IMR-90 (cell line): ENCODE results near the gene BSPRY. TPM values are rescaled to one million over a fixed set of nuclear protein-coding genes. Genes with fewer than 3 reads are reported as not detected.

ENCODE experiments used
- ATAC-seq: fragments of 200-7000 bp; cut with Tn5 transposase; 2 replicates; pipeline ENCODE4 v1.9.1; 2020; ENCODE audit warnings: low read depth, mild to moderate bottlenecking, moderate library complexity
- BruUV-seq: library from RNA; stranded (reverse); fragments of 400-500 nt; replicated peaks from 2 replicates; lab custom pipeline; 2021; lab: Mats Ljungman, UMichigan
- CTCF ChIA-PET: fragments of 300-600 bp; formaldehyde crosslinking; extraction: SDS; loops from one replicate; lab custom pipeline; 2021; ENCODE audit warnings: antibody characterized with exemption; lab: Yijun Ruan, JAX
- POLR2A ChIA-PET: fragments of 300-600 bp; sonication (Branson Sonifier 250); formaldehyde crosslinking; loops from one replicate; lab custom pipeline; 2022; ENCODE audit warnings: antibody characterized with exemption; ENCODE audit not compliant: unreplicated experiment; lab: Charles Lee
- DNase-seq: peaks from one replicate; pipeline ENCODE4 v3.0.0; 2013
- H2AFZ ChIP-seq: replicated peaks from 2 replicates; pipeline ENCODE3; 2013; ENCODE audit warnings: low read length, mild to moderate bottlenecking; ENCODE audit not compliant: poor library complexity
- H2AK5ac ChIP-seq: 2 replicates; pipeline ENCODE4 v1.6.1; 2013; ENCODE audit warnings: low read depth, low read length, inconsistent platforms
- H2AK9ac ChIP-seq: replicated peaks from 2 replicates; pipeline ENCODE3; 2013; ENCODE audit warnings: mild to moderate bottlenecking, low read depth, low read length, moderate library complexity; ENCODE audit not compliant: poor library complexity
- H2BK120ac ChIP-seq: 2 replicates; pipeline ENCODE4 v1.6.1; 2013; ENCODE audit warnings: low read depth, low read length, inconsistent platforms
- H2BK15ac ChIP-seq: 3 replicates; pipeline ENCODE4 v1.6.1; 2013; ENCODE audit warnings: low read depth, low read length, inconsistent platforms
- H2BK20ac ChIP-seq: 2 replicates; pipeline ENCODE4 v1.6.1; 2013; ENCODE audit warnings: low read depth, mild to moderate bottlenecking, inconsistent platforms, low read length, moderate library complexity
- H2BK5ac ChIP-seq: 2 replicates; pipeline ENCODE4 v1.6.1; 2013; ENCODE audit warnings: mild to moderate bottlenecking, low read depth, low read length, inconsistent platforms; ENCODE audit not compliant: poor library complexity, severe bottlenecking
- H3K14ac ChIP-seq: replicated peaks from 2 replicates; pipeline ENCODE4 v1.6.1; 2013; ENCODE audit warnings: low read depth, low read length, inconsistent platforms
- H3K18ac ChIP-seq: 2 replicates; pipeline ENCODE4 v1.6.1; 2013; ENCODE audit warnings: low read depth, low read length, control low read depth
- H3K23ac ChIP-seq: 2 replicates; pipeline ENCODE4 v1.6.1; 2013; ENCODE audit warnings: low read depth, low read length, inconsistent platforms
- H3K27ac ChIP-seq: 2 replicates; pipeline ENCODE4 v1.5.1; 2013; ENCODE audit warnings: mild to moderate bottlenecking, control low read depth, low read length; ENCODE audit not compliant: insufficient read depth
- H3K27me3 ChIP-seq: 2 replicates; pipeline ENCODE4 v1.6.1; 2013; ENCODE audit warnings: low read length; ENCODE audit not compliant: control insufficient read depth, insufficient read depth
- H3K36me3 ChIP-seq: 2 replicates; pipeline ENCODE4 v1.6.1; 2013; ENCODE audit warnings: low read length, mixed read lengths; ENCODE audit not compliant: control insufficient read depth, insufficient read depth
- H3K4ac ChIP-seq: 2 replicates; pipeline ENCODE4 v1.6.1; 2013; ENCODE audit warnings: low read depth, low read length, inconsistent platforms
- H3K4me1 ChIP-seq: 2 replicates; pipeline ENCODE4 v1.6.1; 2013; ENCODE audit warnings: low read length, mixed read lengths; ENCODE audit not compliant: control insufficient read depth, insufficient read depth
- H3K4me2 ChIP-seq: 2 replicates; pipeline ENCODE4 v1.6.1; 2013; ENCODE audit warnings: low read depth, mild to moderate bottlenecking, control low read depth, low read length, moderate library complexity
- H3K4me3 ChIP-seq: 2 replicates; pipeline ENCODE4 v1.5.1; 2013; ENCODE audit warnings: low read depth, mild to moderate bottlenecking, control low read depth, low read length, moderate library complexity; ENCODE audit not compliant: insufficient read depth
- H3K56ac ChIP-seq: 2 replicates; pipeline ENCODE4 v1.6.1; 2013; ENCODE audit warnings: low read length, inconsistent platforms; ENCODE audit not compliant: insufficient read depth; ENCODE audit errors: extremely low read depth
- H3K79me1 ChIP-seq, 2 experiments: 2 replicates each; pipeline ENCODE4 v1.6.1; 2013; ENCODE audit warnings: low read length in 2 of 2, inconsistent platforms in 1 of 2, low read depth in 1 of 2
- H3K9ac ChIP-seq: 2 replicates; pipeline ENCODE4 v1.6.1; 2013; ENCODE audit warnings: low read depth, low read length, control low read depth
- H3K9me1 ChIP-seq: 2 replicates; pipeline ENCODE4 v1.6.1; 2013; ENCODE audit warnings: low read length, inconsistent platforms; ENCODE audit not compliant: insufficient read depth
- H3K9me3 ChIP-seq: 2 replicates; pipeline ENCODE4 v1.6.1; 2013; ENCODE audit warnings: low read length; ENCODE audit not compliant: control insufficient read depth, insufficient read depth
- H4K20me1 ChIP-seq: 2 replicates; pipeline ENCODE4 v1.6.1; 2013; ENCODE audit warnings: low read length, inconsistent platforms; ENCODE audit not compliant: insufficient read depth
- H4K5ac ChIP-seq: 2 replicates; pipeline ENCODE4 v1.6.1; 2013; ENCODE audit warnings: mild to moderate bottlenecking, low read depth, low read length, control low read depth
- H4K8ac ChIP-seq, 2 experiments: 2 replicates each; pipeline ENCODE4 v1.6.1; 2013; ENCODE audit warnings: low read depth in 2 of 2, low read length in 2 of 2, control low read depth in 1 of 2, inconsistent platforms in 1 of 2
- H4K91ac ChIP-seq: 2 replicates; pipeline ENCODE4 v1.6.1; 2013; ENCODE audit warnings: low read depth, low read length, inconsistent platforms; ENCODE audit not compliant: insufficient read depth
- CEBPB ChIP-seq: IDR thresholded peaks from 2 replicates; pipeline ENCODE4 v1.6.1; 2012; ENCODE audit warnings: low read depth, low read length, improper control_type of control experiment
- CHD1 ChIP-seq: IDR thresholded peaks from 2 replicates; pipeline ENCODE4 v1.6.1; 2012; ENCODE audit warnings: low read depth, low read length, improper control_type of control experiment
- ELK1 ChIP-seq: fragments of 150-350 bp; IDR thresholded peaks from 2 replicates; pipeline ENCODE4 v1.6.1; 2016; ENCODE audit warnings: low read depth, mild to moderate bottlenecking, low read length, moderate library complexity, borderline replicate concordance
- FOS ChIP-seq: fragments of 150-350 bp; IDR thresholded peaks from 2 replicates; pipeline ENCODE4 v1.6.1; 2016; ENCODE audit warnings: low read depth, low read length
- MAFK ChIP-seq: IDR thresholded peaks from 2 replicates; pipeline ENCODE4 v1.6.1; 2012; ENCODE audit warnings: low read depth, low read length, improper control_type of control experiment
- MXI1 ChIP-seq: IDR thresholded peaks from 2 replicates; pipeline ENCODE4 v1.6.1; 2012; ENCODE audit warnings: low read depth, mild to moderate bottlenecking, low read length, moderate library complexity, borderline replicate concordance
- NFE2L2 ChIP-seq: fragments of 150-350 bp; IDR thresholded peaks from 2 replicates; pipeline ENCODE4 v1.6.1; 2016; ENCODE audit warnings: low read depth, mild to moderate bottlenecking, low read length
- RAD21 ChIP-seq: IDR thresholded peaks from 2 replicates; pipeline ENCODE4 v1.6.1; 2012; ENCODE audit warnings: low read length, improper control_type of control experiment
- RCOR1 ChIP-seq: IDR thresholded peaks from 2 replicates; pipeline ENCODE4 v1.6.1; 2012; ENCODE audit warnings: mild to moderate bottlenecking, low read length, improper control_type of control experiment; ENCODE audit not compliant: insufficient replicate concordance
- SMC3 ChIP-seq: fragments of 150-350 bp; IDR thresholded peaks from 2 replicates; pipeline ENCODE4 v1.6.1; 2016; ENCODE audit warnings: low read depth, mild to moderate bottlenecking, antibody characterized with exemption, low read length, moderate library complexity
- WGBS, 2 experiments: methylation state at CpG; one replicate each; pipeline versions ENCODE4 v1.1.5 to v1.1.7; 2013; ENCODE audit warnings: missing lambda C conversion rate in 2 of 2; ENCODE audit not compliant: insufficient read length in 1 of 2; ENCODE audit errors: extremely low coverage in 2 of 2; 5-methylcytosine and 5-hydroxymethylcytosine counted together
- dilution Hi-C: fragments of 300-500 bp; cut with HindIII; formaldehyde crosslinking; loops from one replicate; pipeline ENCODE4 v1.14.3; 2018; ENCODE audit warnings: low sequenced_read_pairs; ENCODE audit not compliant: unreplicated experiment
- in situ Hi-C: fragments of 300-500 bp; cut with MboI; formaldehyde crosslinking; loops from 3 replicates; pipeline ENCODE4 v1.14.3; 2019; ENCODE audit warnings: low sequenced_read_pairs, inconsistent platforms, mixed read lengths
- intact Hi-C: fragments of 100-400 bp; cut with micrococcal nuclease; formaldehyde crosslinking; loops from 2 replicates; pipeline ENCODE4 v1.10.0; 2022
- polyA plus RNA-seq, 3 experiments: library from polyadenylated mRNA; depleted of rRNA; stranded (reverse); fragments of >200 nt; gene quantifications; 2 replicates each; pipeline ENCODE4 v1.2.3, GENCODE V29; 2012; ENCODE audit warnings: low replicate concordance in 1 of 3
- total RNA-seq: library from RNA; depleted of rRNA; stranded (reverse); fragments of >200 nt; gene quantifications from 2 replicates; pipeline ENCODE4 v1.2.3, GENCODE V29; 2012
- TF ChIP-seq, protein P1 (sequence below): fragments of 150-350 bp; IDR thresholded peaks from 2 replicates; pipeline ENCODE4 v1.6.1; 2017; ENCODE audit warnings: mild to moderate bottlenecking, antibody characterized with exemption, low read length, low read depth
- TF ChIP-seq, protein P2 (sequence below): conservative IDR thresholded peaks from 2 replicates; pipeline ENCODE4 v1.5.1; 2012; ENCODE audit warnings: mild to moderate bottlenecking, low read depth, low read length, improper control_type of control experiment

BSPRY gene
- total and polyA plus RNA-seq, 2 of the 4 experiments (the other 2 are of a cell fraction) = not detected

- Histone ChIP-seq H2AK9ac (peak overlapping the region; percentile 88), H2BK120ac (no peak overlapping the region; the same call in none of the 2 replicates), H3K9me3 (no peaks in the 10 kb centered on the region), H3K36me3 (peaks cover 3% of the 10 kb centered on the region), H3K4me1 (peaks cover 3% of the 10 kb centered on the region; the same call in 1 of the 2 replicates), H3K4me2 (peak overlapping the region; percentile 71), H3K27me3 (no peaks in the 10 kb centered on the region), H3K14ac (peak overlapping the region; percentile 23), H2BK5ac (peak overlapping the region; percentile 17), H3K23ac (peak overlapping the region; percentile 62; the same call in 1 of the 2 replicates), H3K56ac (peak overlapping the region; percentile 77), H2BK20ac (no peak overlapping the region), H4K91ac (peak overlapping the region; percentile 56; the same call in 1 of the 2 replicates), H3K79me1 (peaks cover 12 to 19% of the 10 kb centered on the region in 2 experiments; a peak in 3 of 4 replicates), H4K20me1 (no peaks in the 10 kb centered on the region), H4K5ac (peak overlapping the region; percentile 31; the same call in 1 of the 2 replicates), H3K4ac (peak overlapping the region; percentile 73), H2AK5ac (peak overlapping the region; percentile 69), H3K9ac (peak overlapping the region; percentile 93), H4K8ac (peak overlapping the region; percentile 96 to 98; a peak in 3 of 4 replicates), H2BK15ac (no peak overlapping the region), H3K27ac (peak overlapping the region; percentile 94), H3K9me1 (no peaks in the 10 kb centered on the region), H3K18ac (no peak overlapping the region), H2AFZ (peak overlapping the region; percentile 96), H3K4me3 (peak overlapping the region; percentile 78)
- ATAC-seq (peak; percentile 3), DNase-seq (no peak)
- WGBS, 2 experiments = 0% methylated on average over 11 of the region's 20 CpGs; no CpG with 5 or more reads in 1 of the 2 experiments
- ChIA-PET CTCF (no interaction called here), POLR2A (interaction anchor here (0.9 to 1.3 kb wide), 3 partner anchors 9 to 11 kb away, joined by 3 to 4 read pairs (median 3); partner anchors contain the start of gene ALAD)
- TSS peak; percentile 38 for BruUV-seq
- TF ChIP-seq MXI1 = no peak
- no peak for TF ChIP-seq CHD1
- TF ChIP-seq RAD21 = no peak
- TF ChIP-seq FOS = no peak
- no peak for TF ChIP-seq SMC3
- no peak for TF ChIP-seq MAFK
- TF ChIP-seq ELK1 = no peak
- TF ChIP-seq, protein P1, sequence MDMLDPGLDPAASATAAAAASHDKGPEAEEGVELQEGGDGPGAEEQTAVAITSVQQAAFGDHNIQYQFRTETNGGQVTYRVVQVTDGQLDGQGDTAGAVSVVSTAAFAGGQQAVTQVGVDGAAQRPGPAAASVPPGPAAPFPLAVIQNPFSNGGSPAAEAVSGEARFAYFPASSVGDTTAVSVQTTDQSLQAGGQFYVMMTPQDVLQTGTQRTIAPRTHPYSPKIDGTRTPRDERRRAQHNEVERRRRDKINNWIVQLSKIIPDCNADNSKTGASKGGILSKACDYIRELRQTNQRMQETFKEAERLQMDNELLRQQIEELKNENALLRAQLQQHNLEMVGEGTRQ = no peak
- TF ChIP-seq, protein P2, sequence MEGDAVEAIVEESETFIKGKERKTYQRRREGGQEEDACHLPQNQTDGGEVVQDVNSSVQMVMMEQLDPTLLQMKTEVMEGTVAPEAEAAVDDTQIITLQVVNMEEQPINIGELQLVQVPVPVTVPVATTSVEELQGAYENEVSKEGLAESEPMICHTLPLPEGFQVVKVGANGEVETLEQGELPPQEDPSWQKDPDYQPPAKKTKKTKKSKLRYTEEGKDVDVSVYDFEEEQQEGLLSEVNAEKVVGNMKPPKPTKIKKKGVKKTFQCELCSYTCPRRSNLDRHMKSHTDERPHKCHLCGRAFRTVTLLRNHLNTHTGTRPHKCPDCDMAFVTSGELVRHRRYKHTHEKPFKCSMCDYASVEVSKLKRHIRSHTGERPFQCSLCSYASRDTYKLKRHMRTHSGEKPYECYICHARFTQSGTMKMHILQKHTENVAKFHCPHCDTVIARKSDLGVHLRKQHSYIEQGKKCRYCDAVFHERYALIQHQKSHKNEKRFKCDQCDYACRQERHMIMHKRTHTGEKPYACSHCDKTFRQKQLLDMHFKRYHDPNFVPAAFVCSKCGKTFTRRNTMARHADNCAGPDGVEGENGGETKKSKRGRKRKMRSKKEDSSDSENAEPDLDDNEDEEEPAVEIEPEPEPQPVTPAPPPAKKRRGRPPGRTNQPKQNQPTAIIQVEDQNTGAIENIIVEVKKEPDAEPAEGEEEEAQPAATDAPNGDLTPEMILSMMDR = no peak
- TF ChIP-seq NFE2L2 = no peak
- TF ChIP-seq CEBPB = no peak
- no peak for TF ChIP-seq RCOR1
- in situ Hi-C loops = no loop called here
- intact Hi-C loops = no loop called here
- dilution Hi-C loops = no loop called here
These were observed 60.5 kb downstream of the BSPRY start for GRCh38 chr9:113409883-113410206.
